ENCODE results near the gene ABHD14A.

DNA sequence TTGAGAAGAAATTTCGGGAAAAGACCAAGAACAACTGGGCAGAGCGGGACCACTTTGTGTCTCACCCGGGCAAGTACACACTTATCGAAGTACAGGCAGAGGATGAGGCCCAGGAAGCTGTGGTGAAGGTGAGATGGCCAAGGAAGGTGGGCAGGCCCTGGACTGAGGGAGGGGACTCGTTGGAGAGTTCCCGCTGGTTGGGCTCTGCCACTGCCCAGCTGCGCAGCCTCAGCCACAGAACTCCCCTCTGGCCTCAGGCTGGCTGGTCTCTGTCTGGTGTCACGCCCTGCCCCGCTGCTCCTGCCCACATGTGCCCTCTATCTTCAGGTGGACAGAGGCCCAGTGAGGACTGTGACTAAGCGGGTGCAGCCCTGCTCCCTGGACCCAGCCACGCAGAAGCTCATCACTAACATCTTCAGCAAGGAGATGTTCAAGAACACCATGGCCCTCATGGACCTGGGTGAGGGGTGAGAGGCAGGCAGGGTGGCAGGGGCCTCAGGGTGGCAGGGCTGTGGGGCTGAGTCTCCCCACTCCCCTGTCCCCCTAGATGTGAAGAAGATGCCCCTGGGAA, 30.3 kb upstream of the ABHD14A start:
- no peak for TF ChIP-seq POLR2A (IDR thresholded peaks at IDR 0.05)
- TF ChIP-seq, protein P1, sequence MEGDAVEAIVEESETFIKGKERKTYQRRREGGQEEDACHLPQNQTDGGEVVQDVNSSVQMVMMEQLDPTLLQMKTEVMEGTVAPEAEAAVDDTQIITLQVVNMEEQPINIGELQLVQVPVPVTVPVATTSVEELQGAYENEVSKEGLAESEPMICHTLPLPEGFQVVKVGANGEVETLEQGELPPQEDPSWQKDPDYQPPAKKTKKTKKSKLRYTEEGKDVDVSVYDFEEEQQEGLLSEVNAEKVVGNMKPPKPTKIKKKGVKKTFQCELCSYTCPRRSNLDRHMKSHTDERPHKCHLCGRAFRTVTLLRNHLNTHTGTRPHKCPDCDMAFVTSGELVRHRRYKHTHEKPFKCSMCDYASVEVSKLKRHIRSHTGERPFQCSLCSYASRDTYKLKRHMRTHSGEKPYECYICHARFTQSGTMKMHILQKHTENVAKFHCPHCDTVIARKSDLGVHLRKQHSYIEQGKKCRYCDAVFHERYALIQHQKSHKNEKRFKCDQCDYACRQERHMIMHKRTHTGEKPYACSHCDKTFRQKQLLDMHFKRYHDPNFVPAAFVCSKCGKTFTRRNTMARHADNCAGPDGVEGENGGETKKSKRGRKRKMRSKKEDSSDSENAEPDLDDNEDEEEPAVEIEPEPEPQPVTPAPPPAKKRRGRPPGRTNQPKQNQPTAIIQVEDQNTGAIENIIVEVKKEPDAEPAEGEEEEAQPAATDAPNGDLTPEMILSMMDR (IDR thresholded peaks at IDR 0.05) = no peak

Measured in Peyer's patch (tissue), 4 donors.